ENCODE data around the gene CYTH1. TPM values are rescaled to one million over a fixed set of nuclear protein-coding genes. Genes with fewer than 3 reads are reported as not detected.

CYTH1 gene
- total RNA-seq, 1 donor from 2014 or later: 28.9 TPM

DNA sequence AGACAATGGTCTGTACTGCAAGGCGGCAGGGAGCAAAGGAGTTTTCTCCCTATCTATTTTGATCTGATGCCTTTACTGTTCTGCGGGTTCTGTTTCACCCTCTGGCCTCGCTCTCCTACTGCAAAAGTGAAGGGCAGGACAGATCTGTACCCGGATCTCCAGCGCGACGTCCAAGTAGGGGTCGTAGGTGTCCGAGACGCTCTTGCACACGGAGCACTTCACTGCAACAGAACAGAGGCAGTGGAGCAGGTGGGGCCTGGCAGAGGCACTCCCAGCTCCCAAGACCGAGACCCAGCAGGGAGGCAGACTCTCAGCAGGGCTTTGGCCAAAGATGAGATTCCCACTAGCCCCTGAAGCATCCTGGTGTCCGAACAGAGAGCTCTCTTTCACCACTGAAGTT, 38.8 kb upstream of the CYTH1 start:
- peaks cover 14% of the 10 kb centered on the region for H3K4me1 ChIP-seq
- H3K4me3 ChIP-seq: no peak overlapping the region
- no peak overlapping the region for H3K27ac ChIP-seq (replicated peaks)
- intact Hi-C loops (cut with micrococcal nuclease): no loop called here
- no peaks in the 10 kb centered on the region for H3K9me3 ChIP-seq (replicated peaks)
- DNase-seq: no peak
- no peaks in the 10 kb centered on the region for H3K27me3 ChIP-seq (ENCODE audit: low read depth)
- TF ChIP-seq, protein P1, sequence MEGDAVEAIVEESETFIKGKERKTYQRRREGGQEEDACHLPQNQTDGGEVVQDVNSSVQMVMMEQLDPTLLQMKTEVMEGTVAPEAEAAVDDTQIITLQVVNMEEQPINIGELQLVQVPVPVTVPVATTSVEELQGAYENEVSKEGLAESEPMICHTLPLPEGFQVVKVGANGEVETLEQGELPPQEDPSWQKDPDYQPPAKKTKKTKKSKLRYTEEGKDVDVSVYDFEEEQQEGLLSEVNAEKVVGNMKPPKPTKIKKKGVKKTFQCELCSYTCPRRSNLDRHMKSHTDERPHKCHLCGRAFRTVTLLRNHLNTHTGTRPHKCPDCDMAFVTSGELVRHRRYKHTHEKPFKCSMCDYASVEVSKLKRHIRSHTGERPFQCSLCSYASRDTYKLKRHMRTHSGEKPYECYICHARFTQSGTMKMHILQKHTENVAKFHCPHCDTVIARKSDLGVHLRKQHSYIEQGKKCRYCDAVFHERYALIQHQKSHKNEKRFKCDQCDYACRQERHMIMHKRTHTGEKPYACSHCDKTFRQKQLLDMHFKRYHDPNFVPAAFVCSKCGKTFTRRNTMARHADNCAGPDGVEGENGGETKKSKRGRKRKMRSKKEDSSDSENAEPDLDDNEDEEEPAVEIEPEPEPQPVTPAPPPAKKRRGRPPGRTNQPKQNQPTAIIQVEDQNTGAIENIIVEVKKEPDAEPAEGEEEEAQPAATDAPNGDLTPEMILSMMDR (IDR thresholded peaks at IDR 0.05; ENCODE audit: borderline replicate concordance): no peak
- peaks cover 97% of the 10 kb centered on the region for H3K36me3 ChIP-seq

DNA sequence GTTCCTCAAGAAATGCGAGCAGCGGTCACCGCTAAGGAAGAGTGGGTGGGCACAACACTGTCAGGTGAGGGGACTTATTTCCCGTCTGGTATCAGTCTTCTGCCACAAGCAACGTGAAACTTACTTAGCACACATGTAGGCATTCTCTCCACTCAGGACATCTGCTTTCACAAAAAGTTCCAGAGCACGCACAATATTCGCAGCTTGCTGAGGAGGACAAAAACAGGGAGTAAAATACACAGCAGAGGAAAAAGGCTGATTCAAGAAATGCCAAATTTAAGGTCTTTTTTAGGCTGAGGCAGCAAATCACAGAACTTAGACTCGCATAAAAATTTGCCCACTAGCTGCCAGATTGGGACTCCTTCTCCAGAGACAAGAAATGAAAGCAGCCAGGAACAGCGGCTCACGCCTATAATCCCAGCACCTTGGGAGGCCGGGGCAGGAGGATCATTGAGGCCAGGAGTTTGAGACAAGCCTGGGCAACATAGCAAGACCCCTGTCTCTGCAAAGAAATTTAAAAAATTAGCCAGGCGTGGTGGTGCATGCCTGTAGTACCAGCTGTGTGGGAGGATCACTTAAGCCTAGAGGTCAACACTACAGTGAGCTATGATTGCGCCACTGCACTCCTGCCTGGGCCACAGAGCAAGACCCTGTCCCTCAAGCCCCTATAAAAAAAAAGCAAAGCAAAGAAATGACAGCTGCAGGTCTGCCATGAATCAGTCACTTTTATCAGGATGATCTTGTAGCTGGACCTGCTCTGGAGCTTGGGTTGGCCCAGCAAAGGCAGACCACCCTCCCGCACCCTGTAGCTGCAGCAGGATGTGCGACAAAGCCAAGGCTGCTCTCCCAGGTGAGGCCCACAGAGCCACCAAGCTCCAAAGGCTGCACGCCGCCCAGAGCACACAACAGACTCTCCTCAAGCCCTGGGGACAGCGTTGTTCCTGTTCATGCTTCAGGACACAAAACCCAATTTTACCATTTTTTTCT, 38.0 kb upstream of the CYTH1 start:
- Histone ChIP-seq H3K36me3 (peaks cover 97% of the 10 kb centered on the region), H3K4me1 (peaks cover 14% of the 10 kb centered on the region), H3K27me3 (ENCODE audit: low read depth) (no peaks in the 10 kb centered on the region), H3K9me3 (replicated peaks) (no peaks in the 10 kb centered on the region), H3K4me3 (no peak overlapping the region), H3K27ac (replicated peaks) (peak overlapping the region; percentile 20)
- intact Hi-C loops (cut with micrococcal nuclease): no loop called here
- TF ChIP-seq, protein P1 (IDR thresholded peaks at IDR 0.05; ENCODE audit: borderline replicate concordance): no peak
- DNase-seq: no peak

DNA sequence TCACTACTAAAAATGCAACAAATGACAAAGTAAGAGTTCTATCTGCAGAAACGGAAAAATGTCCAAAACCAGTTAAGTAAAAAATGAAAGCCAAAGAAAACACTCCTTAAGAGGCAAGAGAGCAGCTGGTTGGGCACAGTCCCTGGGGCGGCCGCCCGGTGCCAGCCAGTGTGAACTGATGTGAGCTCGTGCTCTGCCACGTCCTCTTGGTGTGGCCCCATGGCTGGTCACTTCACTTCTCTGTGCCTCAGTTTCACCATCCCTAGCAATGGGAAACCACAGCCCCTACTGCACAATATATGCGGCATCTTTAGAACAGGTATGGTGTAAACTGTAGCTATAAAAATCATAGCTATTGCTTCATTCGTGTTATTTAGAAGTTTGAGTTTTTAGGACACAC, 37.3 kb upstream of the CYTH1 start:
- Histone ChIP-seq H3K27ac (replicated peaks) (peak overlapping the region; percentile 20), H3K4me3 (no peak overlapping the region), H3K27me3 (ENCODE audit: low read depth) (no peaks in the 10 kb centered on the region), H3K4me1 (peaks cover 14% of the 10 kb centered on the region), H3K9me3 (replicated peaks) (no peaks in the 10 kb centered on the region), H3K36me3 (peaks cover 97% of the 10 kb centered on the region)
- TF ChIP-seq, protein P1 (IDR thresholded peaks at IDR 0.05; ENCODE audit: borderline replicate concordance): no peak
- intact Hi-C loops (cut with micrococcal nuclease): no loop called here
- no peak for DNase-seq

DNA sequence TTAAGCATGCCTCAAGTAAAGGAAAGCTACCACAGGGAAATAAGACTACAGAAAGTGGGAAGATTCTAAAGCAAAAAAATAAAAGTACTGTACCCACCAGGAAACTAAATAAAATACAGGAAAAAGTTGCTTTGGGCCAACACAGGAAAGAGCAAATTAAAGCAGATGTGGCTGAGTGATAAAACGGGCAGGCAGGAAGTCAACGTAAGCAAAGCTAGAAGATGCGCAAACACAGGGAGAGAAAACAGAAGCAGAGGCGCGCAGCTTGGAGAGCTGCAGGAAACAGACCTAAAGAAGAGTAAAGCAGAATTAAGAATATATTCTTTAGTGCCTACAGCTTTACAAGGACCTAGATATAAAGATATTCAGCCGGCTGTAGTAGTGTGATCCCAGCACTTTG, 36.9 kb upstream of the CYTH1 start:
- Histone ChIP-seq H3K36me3 (peaks cover 97% of the 10 kb centered on the region), H3K4me1 (peaks cover 16% of the 10 kb centered on the region), H3K9me3 (replicated peaks) (no peaks in the 10 kb centered on the region), H3K27me3 (ENCODE audit: low read depth) (no peaks in the 10 kb centered on the region), H3K27ac (replicated peaks) (peak overlapping the region; percentile 20), H3K4me3 (no peak overlapping the region)
- intact Hi-C loops (cut with micrococcal nuclease): no loop called here
- no peak for DNase-seq
- TF ChIP-seq, protein P1 (IDR thresholded peaks at IDR 0.05; ENCODE audit: borderline replicate concordance): no peak

DNA sequence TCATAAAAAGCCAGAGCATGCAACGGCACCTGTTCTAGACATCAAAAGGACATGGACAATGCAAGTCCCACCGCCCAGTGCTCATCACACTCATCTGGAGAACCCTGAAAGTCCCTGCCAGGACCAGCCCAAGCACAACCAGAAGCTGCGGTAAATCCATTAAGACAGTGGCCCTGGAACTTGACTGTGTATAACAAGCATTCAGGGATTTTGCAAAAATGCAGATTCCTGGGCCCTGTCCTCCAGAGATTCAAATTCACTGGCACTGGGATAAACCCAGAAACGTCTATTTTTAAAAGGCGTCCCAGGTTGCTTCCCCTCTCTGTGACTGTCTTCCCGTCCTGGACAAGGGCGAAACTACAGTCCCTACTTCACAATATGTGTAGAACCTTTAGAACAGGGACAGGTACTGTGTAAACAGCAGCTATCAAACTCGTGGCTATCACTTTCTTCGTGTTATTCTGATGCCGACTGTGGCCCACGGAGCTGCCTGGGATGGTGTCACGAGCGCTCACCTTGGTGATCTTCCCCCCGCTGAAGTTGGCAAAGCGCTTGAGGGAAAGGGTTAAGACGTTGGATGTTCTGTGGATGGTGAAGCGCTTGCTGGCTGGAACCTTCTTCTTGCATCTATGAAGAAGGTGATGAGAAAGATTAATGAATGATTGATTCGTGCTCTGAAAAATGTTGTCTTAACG, 36.2 kb upstream of the CYTH1 start:
- Histone ChIP-seq H3K9me3 (replicated peaks) (no peaks in the 10 kb centered on the region), H3K27me3 (ENCODE audit: low read depth) (no peaks in the 10 kb centered on the region), H3K4me3 (no peak overlapping the region), H3K4me1 (peaks cover 22% of the 10 kb centered on the region), H3K36me3 (peaks cover 99% of the 10 kb centered on the region), H3K27ac (replicated peaks) (peak overlapping the region; percentile 20)
- TF ChIP-seq, protein P1 (IDR thresholded peaks at IDR 0.05; ENCODE audit: borderline replicate concordance): no peak
- intact Hi-C loops (cut with micrococcal nuclease): no loop called here
- no peak for DNase-seq

All from left ventricle myocardium inferior (tissue), 1 donor.